Measurements from ENCODE around the gene MCRIP1.

GRCh38 chr17:81823820-81824550 is 9.1 kb downstream of the MCRIP1 start:
- no peak for TF ChIP-seq CHD2 (IDR thresholded peaks at IDR 0.05; ENCODE audit: low read length, partially characterized antibody)
- no peak for TF ChIP-seq CTCF (IDR thresholded peaks at IDR 0.05)
- TF ChIP-seq USF2 (IDR thresholded peaks at IDR 0.05; ENCODE audit: borderline replicate concordance, low read depth, low read length) = no peak
- no peak for TF ChIP-seq FOXM1 (IDR thresholded peaks at IDR 0.05; ENCODE audit: low read depth)
- TF ChIP-seq TAF1 (IDR thresholded peaks at IDR 0.05; ENCODE audit: borderline replicate concordance, low read depth, low read length) = no peak
- no peak for TF ChIP-seq FOSL2 (IDR thresholded peaks at IDR 0.05; ENCODE audit: borderline replicate concordance, low read depth)
- no peak for TF ChIP-seq EP300 (IDR thresholded peaks at IDR 0.05; ENCODE audit: borderline replicate concordance in 1 of 2, low read depth in 1 of 2, low read length in 1 of 2)
- no peak for TF ChIP-seq RCOR1 (IDR thresholded peaks at IDR 0.05; ENCODE audit: low read length)
- TF ChIP-seq EZH2phosphoT487 (IDR thresholded peaks at IDR 0.05; ENCODE audit: borderline replicate concordance, low read depth) = no peak
- TF ChIP-seq RFX5 (IDR thresholded peaks at IDR 0.05; ENCODE audit: low read length) = no peak
- no peak for TF ChIP-seq POLR2AphosphoS5 (IDR thresholded peaks at IDR 0.05; ENCODE audit: low read depth, low read length)
- no peak for TF ChIP-seq RAD21 (IDR thresholded peaks at IDR 0.05; ENCODE audit: low read length)
- no peak for TF ChIP-seq FOXJ3 (CRISPR knock-in tag; IDR thresholded peaks at IDR 0.05)
- TF ChIP-seq NRF1 (IDR thresholded peaks at IDR 0.05; ENCODE audit: low read depth, low read length) = no peak
